Effector memory CD8-positive, alpha-beta T cell (primary cell): ENCODE results near the gene TMPRSS11A.

Experiments used
- ATAC-seq: fragments of 150-1000 bp; cut with Tn5 transposase; replicated peaks from 2 replicates; pipeline ENCODE4 v1.10.0; 2021; ENCODE audit warnings: mild to moderate bottlenecking, moderate library complexity
- DNase-seq, 3 experiments: peaks; one replicate each; pipeline ENCODE4 v3.0.0; 2021
- H3K27ac Mint-ChIP-seq, 2 donors: one replicate each; pipeline ENCODE4 v1.8.0; 2022; ENCODE audit warnings: mild to moderate bottlenecking in 2 of 2, mixed read lengths in 2 of 2, moderate library complexity in 2 of 2
- H3K27me3 Mint-ChIP-seq, 2 donors: one replicate each; pipeline ENCODE4 v1.8.0; 2022; ENCODE audit warnings: mixed read lengths in 2 of 2
- H3K36me3 Mint-ChIP-seq: one replicate; pipeline ENCODE4 v1.8.0; 2022; ENCODE audit warnings: mild to moderate bottlenecking, moderate library complexity, mixed read lengths; ENCODE audit not compliant: insufficient read depth
- H3K4me1 Mint-ChIP-seq, 2 donors: one replicate each; pipeline ENCODE4 v1.8.0; 2022; ENCODE audit warnings: low read depth in 2 of 2, mixed read lengths in 2 of 2
- H3K4me3 Mint-ChIP-seq, 2 donors: one replicate each; pipeline ENCODE4 v1.8.0; 2022; ENCODE audit warnings: mild to moderate bottlenecking in 2 of 2, mixed read lengths in 2 of 2, moderate library complexity in 2 of 2
- H3K9me3 Mint-ChIP-seq, 2 donors: one replicate each; pipeline ENCODE4 v1.8.0; 2022; ENCODE audit warnings: mixed read lengths in 2 of 2

Gene TMPRSS11A

GRCh38 chr4:67933038-67933437, 30.3 kb downstream of the TMPRSS11A start:
- Mint-ChIP-seq H3K9me3 (no peaks in the 10 kb centered on the region), H3K4me1 (no peaks in the 10 kb centered on the region), H3K36me3 (peaks cover 3% of the 10 kb centered on the region), H3K27ac (no peak overlapping the region), H3K4me3 (no peak overlapping the region), H3K27me3 (no peaks in the 10 kb centered on the region)
- no peak for DNase-seq
- no peak for ATAC-seq

- ATAC-seq (no peak), DNase-seq (no peak)
- Mint-ChIP-seq H3K4me3 (no peak overlapping the region), H3K9me3 (no peaks in the 10 kb centered on the region), H3K4me1 (no peaks in the 10 kb centered on the region), H3K27ac (no peak overlapping the region), H3K27me3 (no peaks in the 10 kb centered on the region), H3K36me3 (peaks cover 3% of the 10 kb centered on the region)
Measured at GRCh38 chr4:67931256-67931655, 32.0 kb downstream of the TMPRSS11A start.

DNA sequence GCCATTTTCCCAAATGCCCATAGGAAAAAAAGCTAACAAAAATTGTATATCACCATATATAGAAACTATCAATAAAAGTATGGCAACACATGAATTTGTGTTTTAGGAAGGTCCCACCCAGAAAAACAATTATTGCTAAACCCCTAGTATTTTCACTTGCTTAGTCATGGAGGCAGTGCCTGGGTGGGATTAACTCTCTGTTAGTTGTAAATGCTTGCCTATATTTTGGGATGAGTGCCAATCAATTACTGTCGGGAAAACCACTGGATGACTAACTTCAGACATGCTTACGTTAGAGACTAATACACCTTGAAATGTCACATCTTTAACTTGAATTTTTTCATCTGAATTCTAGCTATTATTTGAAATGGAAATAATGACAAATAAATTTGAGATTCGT, 33.9 kb downstream of the TMPRSS11A start:
- Mint-ChIP-seq H3K9me3 (no peaks in the 10 kb centered on the region), H3K36me3 (peaks cover 3% of the 10 kb centered on the region), H3K27ac (no peak overlapping the region), H3K4me1 (no peaks in the 10 kb centered on the region), H3K4me3 (no peak overlapping the region), H3K27me3 (no peaks in the 10 kb centered on the region)
- DNase-seq (no peak), ATAC-seq (no peak)

- H3K27me3 Mint-ChIP-seq: no peaks in the 10 kb centered on the region
- no peaks in the 10 kb centered on the region for H3K9me3 Mint-ChIP-seq
- DNase-seq (no peak), ATAC-seq (no peak)
- peaks cover 3% of the 10 kb centered on the region for H3K36me3 Mint-ChIP-seq
- H3K4me1 Mint-ChIP-seq: no peaks in the 10 kb centered on the region
- no peak overlapping the region for H3K27ac Mint-ChIP-seq
- H3K4me3 Mint-ChIP-seq: no peak overlapping the region
Measured at GRCh38 chr4:67928546-67928945, 34.7 kb downstream of the TMPRSS11A start.

GRCh38 chr4:67927251-67927650, 36.0 kb downstream of the TMPRSS11A start:
- no peak for ATAC-seq
- Mint-ChIP-seq H3K27ac (no peak overlapping the region), H3K4me1 (no peaks in the 10 kb centered on the region), H3K36me3 (no peaks in the 10 kb centered on the region), H3K4me3 (no peak overlapping the region), H3K9me3 (no peaks in the 10 kb centered on the region), H3K27me3 (no peaks in the 10 kb centered on the region)
- no peak for DNase-seq

DNA sequence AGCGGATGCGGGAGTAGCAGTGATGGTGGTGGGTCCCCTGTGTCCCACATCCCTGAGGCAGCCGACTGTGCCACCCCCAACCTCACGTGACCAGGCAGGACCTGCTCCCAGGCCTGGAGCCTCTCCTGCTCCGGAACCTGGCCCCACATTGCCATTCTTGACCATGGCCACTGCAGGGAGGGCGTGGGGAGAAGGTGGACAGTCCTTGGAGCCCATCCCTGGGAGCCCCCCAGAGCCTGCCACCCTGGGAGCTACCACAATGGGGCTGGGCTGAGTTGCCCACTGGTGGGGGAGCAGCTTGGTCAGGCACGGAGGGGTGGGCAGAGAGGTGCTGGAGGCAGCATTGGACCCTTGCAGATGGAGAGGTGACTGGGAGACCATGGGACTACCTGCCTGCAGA, 36.8 kb downstream of the TMPRSS11A start:
- DNase-seq: no peak
- Mint-ChIP-seq H3K9me3 (no peaks in the 10 kb centered on the region), H3K27ac (no peak overlapping the region), H3K27me3 (no peaks in the 10 kb centered on the region), H3K36me3 (no peaks in the 10 kb centered on the region), H3K4me1 (no peaks in the 10 kb centered on the region), H3K4me3 (no peak overlapping the region)
- ATAC-seq: no peak

GRCh38 chr4:67922697-67923096, 40.6 kb downstream of the TMPRSS11A start:
- H3K4me1 Mint-ChIP-seq: no peaks in the 10 kb centered on the region
- DNase-seq (no peak), ATAC-seq (no peak)
- H3K27me3 Mint-ChIP-seq: peaks cover 0 to 9% of the 10 kb centered on the region in 2 donors
- H3K27ac Mint-ChIP-seq: no peak overlapping the region
- no peaks in the 10 kb centered on the region for H3K36me3 Mint-ChIP-seq
- H3K9me3 Mint-ChIP-seq: no peaks in the 10 kb centered on the region
- H3K4me3 Mint-ChIP-seq: no peak overlapping the region

DNA sequence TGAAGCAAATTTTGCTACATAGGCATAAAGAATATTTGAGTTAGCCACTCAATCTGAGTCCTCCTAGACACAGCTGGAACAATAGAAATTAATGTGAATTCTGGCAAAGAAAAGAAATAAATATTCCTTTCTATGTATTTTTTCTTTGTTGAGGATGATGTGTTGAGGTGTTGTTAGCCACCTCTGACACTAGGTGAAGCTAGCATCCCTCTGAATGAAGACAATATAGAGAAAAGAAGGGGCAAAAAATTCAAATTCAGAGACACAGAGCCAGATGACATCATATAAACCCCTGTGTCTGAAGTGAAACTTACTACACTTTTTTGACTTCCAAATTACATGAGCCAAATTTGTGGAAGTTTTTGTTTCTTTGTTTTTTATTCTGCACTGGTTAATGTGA, 44.9 kb downstream of the TMPRSS11A start:
- peaks cover 5 to 17% of the 10 kb centered on the region in 2 donors for H3K27me3 Mint-ChIP-seq
- H3K4me3 Mint-ChIP-seq: no peak overlapping the region
- no peaks in the 10 kb centered on the region for H3K4me1 Mint-ChIP-seq

DNA sequence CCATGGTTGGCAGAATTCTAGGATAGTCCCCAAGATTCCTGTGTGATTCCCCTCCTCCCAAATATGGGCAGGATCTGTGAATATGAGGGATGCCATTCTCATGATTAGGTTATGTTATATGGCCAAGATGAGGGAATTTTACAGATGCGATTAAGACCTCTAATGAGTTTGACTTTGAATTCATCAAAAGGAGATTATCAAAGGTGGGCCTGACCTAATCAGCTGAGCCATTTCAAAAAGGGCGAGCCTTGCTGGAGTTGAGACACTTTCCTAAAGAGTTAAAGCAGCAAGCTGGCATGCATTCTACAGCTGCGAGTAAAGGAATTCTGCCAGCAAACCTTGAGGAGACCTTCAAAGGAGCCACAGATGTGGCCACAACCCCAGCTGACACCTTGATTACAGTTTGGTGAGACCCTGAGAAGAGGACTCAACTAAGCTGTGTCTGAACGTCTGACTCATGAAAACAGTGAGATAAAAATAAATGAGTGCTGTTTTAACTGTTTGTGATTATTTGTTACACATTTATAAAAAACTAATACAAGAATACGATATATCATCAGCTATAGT, 47.8 kb downstream of the TMPRSS11A start:
- ATAC-seq: no peak
- Mint-ChIP-seq H3K9me3 (no peaks in the 10 kb centered on the region), H3K4me3 (no peak overlapping the region), H3K27me3 (peaks cover 15 to 17% of the 10 kb centered on the region in 2 donors), H3K27ac (no peak overlapping the region), H3K36me3 (no peaks in the 10 kb centered on the region), H3K4me1 (no peaks in the 10 kb centered on the region)
- no peak for DNase-seq

More for the DNA sequence above, 44.9 kb downstream of the TMPRSS11A start:
- no peak overlapping the region for H3K27ac Mint-ChIP-seq
- no peaks in the 10 kb centered on the region for H3K36me3 Mint-ChIP-seq
- DNase-seq (no peak), ATAC-seq (no peak)
- H3K9me3 Mint-ChIP-seq: no peaks in the 10 kb centered on the region

GRCh38 chr4:67912080-67912479, 51.2 kb downstream of the TMPRSS11A start:
- Mint-ChIP-seq H3K36me3 (no peaks in the 10 kb centered on the region), H3K27me3 (peaks cover 8 to 15% of the 10 kb centered on the region in 2 donors), H3K9me3 (no peaks in the 10 kb centered on the region), H3K4me1 (no peaks in the 10 kb centered on the region), H3K27ac (no peak overlapping the region), H3K4me3 (no peak overlapping the region)
- DNase-seq: no peak
- ATAC-seq: no peak

DNA sequence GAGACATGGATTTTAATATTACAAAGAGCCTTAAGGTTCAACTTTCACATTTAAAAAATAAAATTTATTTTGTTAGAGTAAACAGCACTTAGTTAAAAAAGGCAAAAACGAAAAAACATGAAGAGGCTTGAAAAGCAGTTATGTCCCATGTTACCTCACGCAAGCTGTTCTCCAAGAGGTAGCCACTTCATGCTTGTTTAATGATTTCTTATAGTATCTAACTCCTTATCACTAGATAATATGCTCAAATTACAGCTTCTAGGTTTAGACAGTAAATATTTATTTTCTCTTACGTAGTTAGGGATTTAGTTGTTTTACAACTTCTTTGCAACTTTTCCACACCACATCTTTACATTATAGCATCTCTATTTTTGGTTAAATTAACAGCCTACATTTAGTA, 51.7 kb downstream of the TMPRSS11A start:
- Mint-ChIP-seq H3K27ac (no peak overlapping the region), H3K27me3 (peaks cover 8 to 15% of the 10 kb centered on the region in 2 donors), H3K9me3 (no peaks in the 10 kb centered on the region), H3K4me1 (no peaks in the 10 kb centered on the region), H3K36me3 (no peaks in the 10 kb centered on the region), H3K4me3 (no peak overlapping the region)
- no peak for ATAC-seq
- no peak for DNase-seq

DNA sequence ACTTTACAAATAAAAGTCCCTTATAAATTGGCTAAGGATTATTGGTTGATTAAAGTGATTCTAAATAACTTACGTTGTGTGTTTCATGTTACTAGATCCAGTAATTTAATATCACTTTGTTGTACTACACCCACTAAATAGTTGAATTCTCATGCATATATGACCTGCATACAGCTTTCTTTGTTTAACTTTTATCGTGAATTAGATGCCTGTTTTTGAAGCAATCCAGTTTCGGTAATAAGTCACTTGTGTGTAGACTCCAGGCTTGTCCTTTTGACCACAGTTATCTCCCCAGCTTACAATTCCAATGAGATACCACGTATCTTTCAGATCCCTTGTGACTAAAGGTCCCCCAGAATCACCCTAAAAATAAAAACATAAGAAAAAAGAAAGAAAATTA, 52.2 kb downstream of the TMPRSS11A start:
- peaks cover 8 to 17% of the 10 kb centered on the region in 2 donors for H3K27me3 Mint-ChIP-seq
- no peak overlapping the region for H3K4me3 Mint-ChIP-seq
- no peak for ATAC-seq
- H3K36me3 Mint-ChIP-seq: no peaks in the 10 kb centered on the region
- no peaks in the 10 kb centered on the region for H3K9me3 Mint-ChIP-seq
- no peaks in the 10 kb centered on the region for H3K4me1 Mint-ChIP-seq
- no peak overlapping the region for H3K27ac Mint-ChIP-seq
- no peak for DNase-seq

- H3K27me3 Mint-ChIP-seq: peaks cover 2 to 18% of the 10 kb centered on the region in 2 donors
- no peak overlapping the region for H3K27ac Mint-ChIP-seq
- no peaks in the 10 kb centered on the region for H3K4me1 Mint-ChIP-seq
- no peak for DNase-seq
- H3K36me3 Mint-ChIP-seq: no peaks in the 10 kb centered on the region
- no peaks in the 10 kb centered on the region for H3K9me3 Mint-ChIP-seq
- no peak overlapping the region for H3K4me3 Mint-ChIP-seq
- no peak for ATAC-seq
Measured at GRCh38 chr4:67910585-67910905, 52.7 kb downstream of the TMPRSS11A start.

DNA sequence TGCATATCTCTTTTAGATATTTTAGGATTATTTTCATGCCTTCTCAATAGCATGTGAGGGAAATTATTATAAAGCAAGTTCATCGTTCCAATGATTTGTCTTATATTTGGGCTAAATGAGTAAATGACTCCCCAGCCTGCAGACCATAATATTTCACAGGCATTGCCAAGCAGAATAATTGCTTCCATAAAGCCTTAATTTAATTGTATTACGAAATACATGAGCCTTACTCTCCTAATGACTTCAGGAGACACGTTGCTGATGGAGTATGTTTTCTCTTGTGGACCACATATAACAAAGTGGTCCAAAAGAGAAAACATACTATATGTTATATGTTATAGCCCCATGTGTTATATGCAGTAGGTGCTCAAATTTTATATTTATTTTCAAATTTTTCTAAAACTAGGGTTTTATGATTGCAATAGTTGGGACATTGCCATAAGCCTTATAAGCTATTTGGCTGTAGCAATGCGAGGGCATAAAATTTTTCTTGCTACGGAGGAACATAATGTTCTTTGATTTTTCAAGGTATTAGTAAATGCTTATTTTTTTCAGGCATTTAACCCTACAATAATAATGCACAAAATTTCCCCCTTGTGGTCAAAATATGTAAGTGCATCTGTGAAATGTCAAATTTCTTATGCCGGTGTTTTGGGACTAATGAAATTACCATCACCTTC, 53.2 kb downstream of the TMPRSS11A start:
- Mint-ChIP-seq H3K36me3 (no peaks in the 10 kb centered on the region), H3K4me3 (no peak overlapping the region), H3K27me3 (peaks cover 0 to 18% of the 10 kb centered on the region in 2 donors), H3K9me3 (no peaks in the 10 kb centered on the region), H3K4me1 (no peaks in the 10 kb centered on the region), H3K27ac (no peak overlapping the region)
- ATAC-seq: no peak
- DNase-seq: no peak
